DOHH2 (cell line): ENCODE data around the gene PNO1.

Source experiments
- EZH2phosphoT487 ChIP-seq: fragments of 200-600 bp; sonication (generic); IDR thresholded peaks from 2 replicates; pipeline ENCODE4 v1.6.1; 2017; ENCODE audit warnings: borderline replicate concordance, mild to moderate bottlenecking, antibody characterized with exemption, low read length, moderate library complexity, mixed read lengths
- TF ChIP-seq, protein P1 (sequence below): fragments of 200-600 bp; sonication (generic); IDR thresholded peaks from one replicate; pipeline ENCODE4 v1.5.1; 2014; ENCODE audit warnings: antibody characterized with exemption, mild to moderate bottlenecking, low read depth, low read length; ENCODE audit not compliant: poor library complexity, severe bottlenecking

DNA sequence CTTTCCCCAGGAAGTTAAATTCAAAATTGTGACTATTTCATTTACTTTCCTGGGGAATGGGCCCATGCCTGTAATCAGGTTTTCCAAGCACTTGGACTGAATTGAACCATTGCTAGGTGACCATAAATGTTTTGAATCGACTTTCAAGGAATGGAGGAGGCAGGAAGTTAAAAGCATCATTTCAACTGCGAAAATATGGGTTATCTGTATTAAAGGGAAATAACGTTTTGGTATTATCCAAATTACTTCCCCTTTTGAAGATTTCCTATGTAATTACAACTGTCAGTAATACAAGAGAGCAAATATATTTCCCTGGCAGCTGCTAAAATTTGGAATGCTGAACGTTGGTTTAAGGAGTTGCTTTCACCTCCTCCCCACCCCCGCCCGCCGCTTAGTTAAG lies 19.0 kb downstream of the PNO1 start:
- TF ChIP-seq, protein P1, sequence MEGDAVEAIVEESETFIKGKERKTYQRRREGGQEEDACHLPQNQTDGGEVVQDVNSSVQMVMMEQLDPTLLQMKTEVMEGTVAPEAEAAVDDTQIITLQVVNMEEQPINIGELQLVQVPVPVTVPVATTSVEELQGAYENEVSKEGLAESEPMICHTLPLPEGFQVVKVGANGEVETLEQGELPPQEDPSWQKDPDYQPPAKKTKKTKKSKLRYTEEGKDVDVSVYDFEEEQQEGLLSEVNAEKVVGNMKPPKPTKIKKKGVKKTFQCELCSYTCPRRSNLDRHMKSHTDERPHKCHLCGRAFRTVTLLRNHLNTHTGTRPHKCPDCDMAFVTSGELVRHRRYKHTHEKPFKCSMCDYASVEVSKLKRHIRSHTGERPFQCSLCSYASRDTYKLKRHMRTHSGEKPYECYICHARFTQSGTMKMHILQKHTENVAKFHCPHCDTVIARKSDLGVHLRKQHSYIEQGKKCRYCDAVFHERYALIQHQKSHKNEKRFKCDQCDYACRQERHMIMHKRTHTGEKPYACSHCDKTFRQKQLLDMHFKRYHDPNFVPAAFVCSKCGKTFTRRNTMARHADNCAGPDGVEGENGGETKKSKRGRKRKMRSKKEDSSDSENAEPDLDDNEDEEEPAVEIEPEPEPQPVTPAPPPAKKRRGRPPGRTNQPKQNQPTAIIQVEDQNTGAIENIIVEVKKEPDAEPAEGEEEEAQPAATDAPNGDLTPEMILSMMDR = no peak
- no peak for TF ChIP-seq EZH2phosphoT487
